SIG-M5 (cell line): ENCODE measurements around the gene KRTAP22-2.

Experiments used
- DNase-seq: peaks from one replicate; lab custom pipeline; 2025; lab: John Stamatoyannopoulos, UW

The KRTAP22-2 gene

GRCh38 chr21:30563072-30563471 lies 27.1 kb downstream of the KRTAP22-2 start:
- no peak for DNase-seq

GRCh38 chr21:30561957-30562356 lies 28.2 kb downstream of the KRTAP22-2 start:
- no peak for DNase-seq

- no peak for DNase-seq
These were observed 28.8 kb downstream of the KRTAP22-2 start, which contains the start of gene KRTAP19-7 for GRCh38 chr21:30561264-30561895. TSS of gene KRTAP19-7 (minus strand) at chr21:30561314. CDS start at chr21:30561289, 25 bp downstream.

GRCh38 chr21:30555095-30555494 lies 35.1 kb downstream of the KRTAP22-2 start:
- no peak for DNase-seq

- DNase-seq, result no peak
These were observed 37.4 kb downstream of the KRTAP22-2 start for GRCh38 chr21:30552782-30553181.

- no peak for DNase-seq
These were observed 48.4 kb downstream of the KRTAP22-2 start, which contains the start of gene KRTAP19-6 for GRCh38 chr21:30541764-30542163. TSS of gene KRTAP19-6 (minus strand) at chr21:30541864. CDS start at chr21:30541833, 31 bp downstream.
